BLaER1 (cell line): Measurements from ENCODE around the gene KCNH5.

Experiments
- H3K27ac ChIP-seq: shearing (Covaris generic); formaldehyde crosslinking; 2 replicates; pipeline ENCODE4 v1.8.1; 2022
- H3K27me3 ChIP-seq: shearing (Covaris generic); formaldehyde crosslinking; 2 replicates; pipeline ENCODE4 v1.8.1; 2022
- H3K36me3 ChIP-seq: shearing (Covaris generic); formaldehyde crosslinking; 2 replicates; pipeline ENCODE4 v1.8.1; 2022
- H3K4me1 ChIP-seq: shearing (Covaris generic); formaldehyde crosslinking; 2 replicates; pipeline ENCODE4 v1.8.1; 2022
- H3K4me2 ChIP-seq: shearing (Covaris generic); formaldehyde crosslinking; 2 replicates; pipeline ENCODE4 v1.8.1; 2022
- H3K4me3 ChIP-seq: shearing (Covaris generic); formaldehyde crosslinking; 2 replicates; pipeline ENCODE4 v1.8.1; 2022
- H3K9ac ChIP-seq: shearing (Covaris generic); formaldehyde crosslinking; 2 replicates; pipeline ENCODE4 v1.8.1; 2022
- H3K9me3 ChIP-seq: shearing (Covaris generic); formaldehyde crosslinking; 2 replicates; pipeline ENCODE4 v1.8.1; 2022
- H4K20me1 ChIP-seq: shearing (Covaris generic); formaldehyde crosslinking; 2 replicates; pipeline ENCODE4 v1.8.1; 2022
- Cebpa-rat ChIP-seq: shearing (Covaris generic); IDR thresholded peaks from 2 replicates; pipeline ENCODE4 v1.8.1; 2022

The KCNH5 gene

DNA sequence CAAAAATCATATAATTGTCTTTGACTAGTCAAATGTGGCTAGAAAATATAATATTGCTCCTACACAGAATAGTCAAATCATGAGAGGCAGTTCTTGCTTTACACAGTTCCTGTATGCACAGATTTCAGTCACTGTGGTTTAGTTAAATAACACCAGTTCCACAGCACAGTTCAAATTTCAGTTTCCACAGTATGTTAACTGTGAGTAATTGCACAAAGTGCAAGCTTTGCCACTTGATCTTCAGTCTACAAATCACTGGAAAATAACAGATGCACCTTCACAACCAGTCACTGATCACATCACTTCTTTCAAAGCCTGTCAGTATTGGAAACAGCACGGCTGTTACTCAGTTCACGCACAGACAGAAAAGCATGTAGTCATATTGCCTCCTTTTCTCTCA, 38.7 kb downstream of the KCNH5 start:
- H3K4me2 ChIP-seq: no peak overlapping the region
- H4K20me1 ChIP-seq: no peaks in the 10 kb centered on the region
- no peaks in the 10 kb centered on the region for H3K9me3 ChIP-seq
- no peak overlapping the region for H3K4me3 ChIP-seq
- H3K27ac ChIP-seq: no peak overlapping the region
- no peak for TF ChIP-seq Cebpa-rat
- no peak overlapping the region for H3K9ac ChIP-seq
- no peaks in the 10 kb centered on the region for H3K4me1 ChIP-seq
- no peaks in the 10 kb centered on the region for H3K27me3 ChIP-seq
- no peaks in the 10 kb centered on the region for H3K36me3 ChIP-seq

DNA sequence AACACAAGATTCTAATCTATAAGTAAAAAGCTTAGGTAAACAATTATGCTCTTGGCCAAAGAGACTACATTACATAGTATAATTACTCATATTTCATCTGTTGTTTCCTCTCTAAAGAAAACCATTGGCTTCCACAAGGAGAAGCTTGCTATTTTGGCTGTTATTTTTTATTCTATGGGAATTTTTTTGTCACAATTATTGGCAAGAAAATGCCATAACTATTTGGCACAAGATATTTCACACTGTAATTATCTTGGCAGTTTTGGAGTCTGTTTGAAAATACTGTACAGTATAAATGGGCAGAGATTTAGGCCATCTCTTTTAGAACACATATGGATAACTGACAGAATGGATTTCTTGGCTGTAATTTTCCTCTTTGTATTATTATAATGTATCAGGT, 51.2 kb downstream of the KCNH5 start:
- Histone ChIP-seq H3K9ac (no peak overlapping the region), H3K4me3 (no peak overlapping the region), H3K27ac (no peak overlapping the region), H3K27me3 (no peaks in the 10 kb centered on the region), H3K4me1 (no peaks in the 10 kb centered on the region), H4K20me1 (no peaks in the 10 kb centered on the region), H3K4me2 (no peak overlapping the region), H3K9me3 (no peaks in the 10 kb centered on the region), H3K36me3 (no peaks in the 10 kb centered on the region)
- TF ChIP-seq Cebpa-rat: no peak

DNA sequence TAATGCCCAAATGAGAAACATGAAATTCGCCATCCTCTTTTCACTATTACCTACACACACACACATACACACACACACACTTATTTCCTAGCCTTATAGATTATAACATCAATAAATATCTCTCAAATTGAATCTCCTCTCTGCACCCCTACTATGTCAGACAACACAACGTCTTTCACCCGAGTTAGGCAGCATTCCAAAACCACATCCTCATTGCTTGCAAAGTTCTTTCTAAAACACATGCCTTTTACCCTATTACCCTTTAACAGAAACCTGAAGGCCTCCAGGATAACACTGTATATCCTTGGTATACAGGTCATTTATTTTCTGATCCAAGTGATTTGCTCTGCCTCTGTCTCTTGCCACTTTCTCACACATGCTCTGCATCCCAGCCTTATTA, 56.3 kb downstream of the KCNH5 start:
- H3K4me3 ChIP-seq: no peak overlapping the region
- H3K4me2 ChIP-seq: no peak overlapping the region
- H4K20me1 ChIP-seq: no peaks in the 10 kb centered on the region
- no peaks in the 10 kb centered on the region for H3K27me3 ChIP-seq
- no peaks in the 10 kb centered on the region for H3K36me3 ChIP-seq
- no peaks in the 10 kb centered on the region for H3K4me1 ChIP-seq
- no peaks in the 10 kb centered on the region for H3K9me3 ChIP-seq
- no peak overlapping the region for H3K27ac ChIP-seq
- no peak for TF ChIP-seq Cebpa-rat
- H3K9ac ChIP-seq: no peak overlapping the region

DNA sequence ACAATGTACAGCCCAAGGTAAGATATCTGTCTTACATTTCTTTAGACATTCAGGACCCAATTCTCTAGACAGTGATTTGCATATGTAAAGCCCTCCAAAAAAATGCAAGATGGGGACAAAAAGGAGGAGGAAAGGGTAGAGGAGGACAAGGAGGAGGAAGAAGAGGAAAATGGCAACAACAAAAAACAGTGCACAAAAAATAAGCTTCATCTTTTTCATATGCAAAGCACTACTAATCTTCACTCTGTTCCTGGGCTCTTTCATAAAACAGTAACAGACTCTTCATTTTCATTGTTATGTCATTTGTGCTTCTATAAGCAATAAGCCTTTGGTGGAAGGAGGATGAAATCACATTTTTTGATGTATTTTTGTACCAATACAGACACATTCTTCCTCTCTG, 61.4 kb downstream of the KCNH5 start:
- no peaks in the 10 kb centered on the region for H3K9me3 ChIP-seq
- no peak for TF ChIP-seq Cebpa-rat
- H3K27ac ChIP-seq: no peak overlapping the region
- no peak overlapping the region for H3K4me2 ChIP-seq
- no peaks in the 10 kb centered on the region for H3K27me3 ChIP-seq
- no peaks in the 10 kb centered on the region for H3K4me1 ChIP-seq
- H4K20me1 ChIP-seq: no peaks in the 10 kb centered on the region
- no peaks in the 10 kb centered on the region for H3K36me3 ChIP-seq
- no peak overlapping the region for H3K4me3 ChIP-seq
- H3K9ac ChIP-seq: no peak overlapping the region

DNA sequence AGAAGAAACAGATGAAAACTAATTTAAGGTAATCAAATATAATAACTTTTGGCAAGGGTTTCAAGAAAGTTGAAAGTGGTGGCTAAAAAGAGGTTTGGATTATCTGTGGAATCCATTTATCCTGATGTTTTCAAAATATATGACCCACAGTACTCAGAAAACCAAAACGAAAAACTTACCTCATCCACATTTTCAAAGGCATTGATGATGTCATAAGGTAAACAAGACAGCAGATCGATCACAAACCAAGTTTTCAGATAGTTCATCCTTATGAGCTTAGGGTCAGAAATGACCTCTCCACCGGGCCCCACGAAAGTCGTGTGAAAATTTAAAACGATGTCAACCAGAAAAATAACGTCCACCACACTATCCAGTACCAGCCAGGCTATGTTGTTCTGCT, 64.6 kb downstream of the KCNH5 start:
- Histone ChIP-seq H4K20me1 (no peaks in the 10 kb centered on the region), H3K9ac (no peak overlapping the region), H3K4me3 (no peak overlapping the region), H3K4me1 (no peaks in the 10 kb centered on the region), H3K9me3 (no peaks in the 10 kb centered on the region), H3K27ac (no peak overlapping the region), H3K36me3 (no peaks in the 10 kb centered on the region), H3K4me2 (no peak overlapping the region), H3K27me3 (no peaks in the 10 kb centered on the region)
- no peak for TF ChIP-seq Cebpa-rat

DNA sequence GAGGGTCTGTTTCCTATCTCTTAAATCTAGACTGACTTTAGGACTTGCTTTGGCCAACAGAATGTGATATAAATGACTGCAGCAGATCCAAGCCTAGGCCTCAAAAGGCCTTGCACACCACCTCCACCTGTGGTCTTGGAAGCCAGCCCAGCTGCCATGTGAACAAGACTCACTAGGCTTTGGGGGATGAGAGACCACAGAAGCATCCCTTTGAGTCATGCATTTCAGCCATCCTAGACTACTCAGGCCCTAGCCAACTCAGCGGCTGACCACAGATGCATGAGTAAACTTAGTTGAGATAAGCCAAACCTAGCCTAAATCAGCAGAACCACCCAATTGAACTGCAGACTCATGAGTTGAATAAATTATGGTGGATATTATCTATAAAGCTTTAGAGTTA, 87.7 kb downstream of the KCNH5 start:
- Histone ChIP-seq H3K9me3 (no peaks in the 10 kb centered on the region), H3K4me3 (no peak overlapping the region), H3K9ac (no peak overlapping the region), H3K36me3 (no peaks in the 10 kb centered on the region), H4K20me1 (no peaks in the 10 kb centered on the region), H3K4me2 (no peak overlapping the region), H3K4me1 (no peaks in the 10 kb centered on the region), H3K27ac (no peak overlapping the region), H3K27me3 (no peaks in the 10 kb centered on the region)
- no peak for TF ChIP-seq Cebpa-rat

DNA sequence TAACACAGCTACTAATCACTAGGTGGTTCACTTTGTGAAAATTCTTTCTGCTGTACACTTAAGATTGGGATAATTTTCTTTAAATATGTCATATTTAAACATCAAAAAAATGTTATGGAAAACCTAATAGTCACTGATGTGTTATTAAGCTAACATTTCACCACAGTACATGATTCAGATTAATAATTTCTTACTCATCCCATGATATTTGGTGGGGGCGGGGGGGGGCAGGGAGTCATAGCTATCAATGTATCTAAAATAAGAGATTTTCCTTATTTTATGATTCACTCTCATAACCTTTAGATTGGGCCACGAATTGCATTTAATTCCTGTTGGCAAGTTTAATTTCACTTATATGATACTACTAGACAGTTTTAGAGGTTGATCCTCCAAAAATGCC, 88.8 kb downstream of the KCNH5 start:
- Histone ChIP-seq H3K4me3 (no peak overlapping the region), H3K9me3 (no peaks in the 10 kb centered on the region), H3K9ac (no peak overlapping the region), H4K20me1 (no peaks in the 10 kb centered on the region), H3K27me3 (no peaks in the 10 kb centered on the region), H3K4me1 (no peaks in the 10 kb centered on the region), H3K36me3 (no peaks in the 10 kb centered on the region), H3K4me2 (no peak overlapping the region), H3K27ac (no peak overlapping the region)
- no peak for TF ChIP-seq Cebpa-rat

DNA sequence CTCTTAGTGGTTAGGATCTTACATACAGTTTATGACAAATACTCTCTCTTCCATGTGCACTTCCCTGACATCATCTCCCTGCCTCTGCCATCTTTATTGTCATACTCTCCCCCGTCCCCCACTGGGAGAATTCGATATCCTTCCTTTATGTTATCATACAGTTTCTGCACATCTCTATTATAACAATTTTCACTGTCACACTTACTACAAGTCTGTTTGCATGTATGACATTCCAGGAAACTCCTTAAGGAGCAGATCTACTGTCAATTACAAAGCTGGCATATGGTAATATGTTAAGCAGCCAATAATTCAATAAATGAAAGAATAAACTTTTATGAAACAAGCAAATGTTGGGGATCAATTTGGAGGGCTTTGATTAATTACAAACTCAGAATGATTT, 91.1 kb downstream of the KCNH5 start:
- Histone ChIP-seq H3K4me3 (no peak overlapping the region), H3K36me3 (no peaks in the 10 kb centered on the region), H3K9me3 (no peaks in the 10 kb centered on the region), H3K27ac (no peak overlapping the region), H3K4me2 (no peak overlapping the region), H3K4me1 (no peaks in the 10 kb centered on the region), H3K9ac (no peak overlapping the region), H3K27me3 (no peaks in the 10 kb centered on the region), H4K20me1 (no peaks in the 10 kb centered on the region)
- no peak for TF ChIP-seq Cebpa-rat

DNA sequence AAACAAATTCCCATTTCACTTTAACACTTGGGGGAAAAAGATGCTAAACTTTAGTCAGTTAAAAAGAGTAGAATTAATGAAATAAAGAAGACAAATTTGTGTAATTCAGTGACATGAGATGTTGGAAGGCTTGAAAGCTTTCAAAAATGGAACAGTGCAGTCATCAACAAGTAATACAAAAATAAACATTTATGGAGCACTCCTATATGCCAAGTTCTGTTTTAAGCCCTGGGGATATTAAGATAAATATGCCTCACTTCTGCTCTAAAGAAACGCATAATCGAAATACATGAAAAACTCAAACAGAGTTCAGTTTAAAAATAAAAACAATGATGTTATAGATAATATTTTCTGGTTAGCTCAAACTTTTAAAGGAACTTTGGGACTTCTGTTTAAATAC, 93.0 kb downstream of the KCNH5 start:
- no peak overlapping the region for H3K4me2 ChIP-seq
- no peak for TF ChIP-seq Cebpa-rat
- no peaks in the 10 kb centered on the region for H3K4me1 ChIP-seq
- H3K36me3 ChIP-seq: no peaks in the 10 kb centered on the region
- H3K27me3 ChIP-seq: no peaks in the 10 kb centered on the region
- no peak overlapping the region for H3K27ac ChIP-seq
- H4K20me1 ChIP-seq: no peaks in the 10 kb centered on the region
- H3K9me3 ChIP-seq: no peaks in the 10 kb centered on the region
- H3K9ac ChIP-seq: no peak overlapping the region
- H3K4me3 ChIP-seq: no peak overlapping the region

DNA sequence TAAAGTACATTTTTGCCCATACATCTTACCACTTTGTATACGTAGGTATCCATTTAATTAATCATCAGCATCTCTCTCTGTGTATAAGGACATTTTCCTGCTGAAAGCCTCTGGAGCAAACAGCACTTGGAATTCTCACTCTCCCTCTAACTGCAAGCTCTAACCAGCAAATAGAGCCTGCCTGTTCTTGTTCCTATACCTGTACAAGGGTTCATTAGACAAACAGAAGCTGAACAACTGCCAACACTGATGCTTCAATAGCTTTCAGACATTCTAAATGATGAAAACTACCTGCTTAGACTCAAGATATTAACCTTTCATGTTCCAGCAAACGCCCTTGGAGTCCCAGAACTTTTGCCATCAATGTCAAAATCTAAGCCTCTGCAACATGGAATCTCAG, 98.0 kb downstream of the KCNH5 start:
- Histone ChIP-seq H3K4me1 (no peaks in the 10 kb centered on the region), H3K27me3 (no peaks in the 10 kb centered on the region), H3K9me3 (no peaks in the 10 kb centered on the region), H3K9ac (no peak overlapping the region), H3K4me2 (no peak overlapping the region), H3K4me3 (no peak overlapping the region), H3K27ac (no peak overlapping the region), H3K36me3 (no peaks in the 10 kb centered on the region), H4K20me1 (no peaks in the 10 kb centered on the region)
- no peak for TF ChIP-seq Cebpa-rat

DNA sequence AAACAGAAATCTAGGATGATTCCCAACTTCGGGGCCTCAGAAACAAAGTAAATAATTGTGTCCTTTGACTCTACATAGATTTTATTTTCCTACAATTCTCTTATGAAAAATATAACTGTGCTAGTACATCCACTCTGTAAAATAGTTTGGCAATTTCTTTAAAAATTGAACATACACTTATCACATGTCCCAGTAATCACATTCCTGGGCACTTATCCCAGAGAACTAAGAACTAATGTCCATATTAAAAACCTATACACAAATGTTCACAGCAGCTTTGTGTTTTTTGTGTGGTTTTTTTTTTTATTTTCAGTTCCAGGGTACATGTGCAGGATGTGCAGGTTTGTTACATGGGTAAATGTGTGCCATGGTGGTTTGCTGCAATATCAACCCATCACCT, 99.0 kb downstream of the KCNH5 start:
- Histone ChIP-seq H4K20me1 (no peaks in the 10 kb centered on the region), H3K9me3 (no peaks in the 10 kb centered on the region)
- TF ChIP-seq Cebpa-rat: no peak

More for the DNA sequence above, 99.0 kb downstream of the KCNH5 start:
- Histone ChIP-seq H3K4me3 (no peak overlapping the region), H3K4me1 (no peaks in the 10 kb centered on the region), H3K27ac (no peak overlapping the region), H3K4me2 (no peak overlapping the region), H3K36me3 (no peaks in the 10 kb centered on the region), H3K27me3 (no peaks in the 10 kb centered on the region), H3K9ac (no peak overlapping the region)
